ENCODE measurements around the gene PRKN. TPM values are rescaled to one million over a fixed set of nuclear protein-coding genes. Genes with fewer than 3 reads are reported as not detected.
A peak's percentile ranks its signal among the peaks of the same experiment; 100 is the strongest.

PRKN gene
- total RNA-seq, 1 donor from 2014 or later, result 25.5 TPM

DNA sequence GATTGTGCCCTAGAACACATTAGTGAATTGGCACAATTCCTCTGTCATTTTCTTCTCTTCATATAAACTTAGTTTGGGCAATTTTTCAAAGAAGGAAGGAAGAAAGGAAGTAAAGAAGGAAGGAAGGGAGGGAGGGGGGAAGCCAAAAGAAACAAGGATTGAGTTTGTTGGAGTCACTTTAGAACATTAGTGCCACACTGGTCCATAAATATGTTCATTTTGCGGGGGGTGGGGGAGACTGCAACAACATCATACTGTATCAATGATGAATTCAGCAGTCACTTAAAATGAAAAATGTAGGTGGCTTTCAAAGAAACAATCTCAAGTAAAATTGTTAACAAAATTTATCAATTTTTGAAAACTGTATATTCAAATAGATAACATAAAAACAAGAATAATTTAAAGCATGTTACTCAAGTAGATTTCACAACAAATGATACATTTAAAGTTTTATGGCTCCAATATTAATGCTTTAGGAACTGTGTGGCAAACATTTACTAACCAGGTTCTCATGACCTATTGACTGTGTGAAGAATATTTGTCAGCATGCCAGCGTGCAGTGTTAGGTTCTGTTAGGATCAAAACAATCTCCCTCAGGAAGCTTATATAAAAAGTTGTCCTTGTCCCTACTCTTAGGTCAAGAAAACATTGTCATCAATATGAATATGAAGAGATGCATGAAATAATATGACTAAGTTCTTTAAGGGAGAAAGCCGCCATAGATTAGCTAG lies 1245.6 kb downstream of the PRKN start:
- Histone ChIP-seq H3K27me3 (ENCODE audit: low read depth) (no peaks in the 10 kb centered on the region), H3K4me1 (peaks cover 32% of the 10 kb centered on the region), H3K36me3 (no peaks in the 10 kb centered on the region), H3K9me3 (replicated peaks) (no peaks in the 10 kb centered on the region), H3K27ac (replicated peaks) (peak overlapping the region; percentile 22), H3K4me3 (no peak overlapping the region)
- intact Hi-C loops (cut with micrococcal nuclease), result no loop called here
- TF ChIP-seq, protein P1, sequence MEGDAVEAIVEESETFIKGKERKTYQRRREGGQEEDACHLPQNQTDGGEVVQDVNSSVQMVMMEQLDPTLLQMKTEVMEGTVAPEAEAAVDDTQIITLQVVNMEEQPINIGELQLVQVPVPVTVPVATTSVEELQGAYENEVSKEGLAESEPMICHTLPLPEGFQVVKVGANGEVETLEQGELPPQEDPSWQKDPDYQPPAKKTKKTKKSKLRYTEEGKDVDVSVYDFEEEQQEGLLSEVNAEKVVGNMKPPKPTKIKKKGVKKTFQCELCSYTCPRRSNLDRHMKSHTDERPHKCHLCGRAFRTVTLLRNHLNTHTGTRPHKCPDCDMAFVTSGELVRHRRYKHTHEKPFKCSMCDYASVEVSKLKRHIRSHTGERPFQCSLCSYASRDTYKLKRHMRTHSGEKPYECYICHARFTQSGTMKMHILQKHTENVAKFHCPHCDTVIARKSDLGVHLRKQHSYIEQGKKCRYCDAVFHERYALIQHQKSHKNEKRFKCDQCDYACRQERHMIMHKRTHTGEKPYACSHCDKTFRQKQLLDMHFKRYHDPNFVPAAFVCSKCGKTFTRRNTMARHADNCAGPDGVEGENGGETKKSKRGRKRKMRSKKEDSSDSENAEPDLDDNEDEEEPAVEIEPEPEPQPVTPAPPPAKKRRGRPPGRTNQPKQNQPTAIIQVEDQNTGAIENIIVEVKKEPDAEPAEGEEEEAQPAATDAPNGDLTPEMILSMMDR (IDR thresholded peaks at IDR 0.05; ENCODE audit: borderline replicate concordance), result no peak
- no peak for DNase-seq

DNA sequence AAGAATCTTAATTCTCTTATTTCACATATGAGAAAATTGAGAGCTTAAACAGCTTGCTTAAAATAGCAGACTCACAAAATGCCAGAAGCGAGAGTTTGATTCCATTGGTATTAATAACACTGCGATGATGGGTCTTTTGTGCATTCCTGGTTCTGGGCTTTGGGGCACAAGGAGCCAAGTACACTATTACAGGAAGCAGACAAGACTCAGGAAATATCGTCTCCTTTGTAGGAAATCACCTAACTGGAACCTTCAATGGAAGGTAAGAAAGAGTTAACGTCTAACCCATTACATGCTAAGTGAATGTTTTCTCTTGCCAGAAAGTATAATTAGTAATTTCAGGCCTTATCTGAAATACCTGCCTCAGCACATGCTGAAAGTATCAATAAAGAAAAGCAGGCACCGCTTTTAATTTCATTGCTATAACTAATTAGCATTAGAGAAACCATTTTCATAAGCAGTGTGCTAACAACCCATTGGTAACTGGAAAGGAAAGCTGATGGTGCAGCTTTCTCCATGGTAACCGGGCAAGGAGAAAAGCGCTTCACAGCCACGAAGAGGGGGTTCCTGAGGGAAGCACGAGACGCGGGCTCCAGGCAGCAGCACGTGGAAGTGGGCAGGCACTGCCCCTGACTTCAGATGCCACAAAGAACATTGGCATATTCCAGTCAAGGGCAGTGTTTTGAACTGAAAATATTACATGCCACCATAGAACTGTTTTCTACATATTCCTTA lies 1247.0 kb downstream of the PRKN start:
- no peak overlapping the region for H3K4me3 ChIP-seq
- H3K27me3 ChIP-seq (ENCODE audit: low read depth), result no peaks in the 10 kb centered on the region
- DNase-seq, result no peak
- no peak overlapping the region for H3K27ac ChIP-seq (replicated peaks)
- TF ChIP-seq, protein P1 (IDR thresholded peaks at IDR 0.05; ENCODE audit: borderline replicate concordance), result no peak
- intact Hi-C loops (cut with micrococcal nuclease), result no loop called here
- no peaks in the 10 kb centered on the region for H3K36me3 ChIP-seq
- no peaks in the 10 kb centered on the region for H3K9me3 ChIP-seq (replicated peaks)
- peaks cover 29% of the 10 kb centered on the region for H3K4me1 ChIP-seq

DNA sequence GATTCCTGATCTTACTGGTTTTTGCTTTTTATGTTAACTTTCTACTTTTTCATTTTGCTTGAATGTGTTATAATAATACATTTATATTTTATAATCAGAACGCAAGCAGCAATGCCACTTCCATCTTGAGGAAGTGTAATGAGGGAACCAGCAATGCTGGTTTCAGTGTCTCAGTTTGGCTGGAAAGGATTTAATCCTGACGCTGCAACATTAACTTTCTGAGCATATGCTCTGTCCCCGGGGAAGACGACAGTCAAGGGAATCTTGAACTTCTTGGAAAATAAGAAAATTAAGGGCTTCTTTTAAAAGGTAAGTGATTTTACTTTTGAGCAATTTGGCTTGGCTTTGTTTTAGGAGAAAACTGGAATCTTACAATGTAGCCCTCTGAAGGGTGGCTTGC lies 1248.2 kb downstream of the PRKN start:
- H3K9me3 ChIP-seq (replicated peaks), result no peaks in the 10 kb centered on the region
- no peak for DNase-seq
- intact Hi-C loops (cut with micrococcal nuclease), result no loop called here
- TF ChIP-seq, protein P1 (IDR thresholded peaks at IDR 0.05; ENCODE audit: borderline replicate concordance), result no peak
- no peaks in the 10 kb centered on the region for H3K27me3 ChIP-seq (ENCODE audit: low read depth)
- H3K4me3 ChIP-seq, result no peak overlapping the region
- peaks cover 28% of the 10 kb centered on the region for H3K4me1 ChIP-seq
- H3K27ac ChIP-seq (replicated peaks), result no peak overlapping the region
- no peaks in the 10 kb centered on the region for H3K36me3 ChIP-seq

DNA sequence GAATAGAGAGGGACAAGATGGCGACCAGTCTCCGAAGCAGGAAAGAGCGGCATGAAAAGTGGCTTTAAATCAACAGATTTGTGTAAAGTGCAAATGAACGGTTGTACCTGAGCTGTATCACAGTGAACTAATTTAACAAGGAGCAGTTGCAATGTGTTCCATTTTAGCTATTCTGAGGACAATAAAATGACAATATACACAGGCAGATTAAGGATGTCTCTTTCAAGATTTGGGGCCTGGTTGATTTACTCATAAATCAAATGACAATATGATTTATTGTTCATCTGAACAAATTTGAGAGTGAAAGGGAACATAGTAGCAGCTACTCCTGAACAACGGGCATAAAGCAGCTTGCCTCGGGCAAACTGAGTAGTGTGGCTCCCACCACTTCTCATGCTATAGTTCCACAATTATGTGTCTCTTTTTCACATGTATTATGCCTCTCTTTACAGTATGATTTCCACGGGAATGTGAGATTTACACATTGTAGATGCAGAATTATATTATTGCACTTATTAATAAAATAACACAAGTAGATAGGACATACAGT lies 1249.6 kb downstream of the PRKN start:
- TF ChIP-seq, protein P1 (IDR thresholded peaks at IDR 0.05; ENCODE audit: borderline replicate concordance), result no peak
- Histone ChIP-seq H3K9me3 (replicated peaks) (no peaks in the 10 kb centered on the region), H3K36me3 (no peaks in the 10 kb centered on the region), H3K4me1 (peaks cover 24% of the 10 kb centered on the region), H3K4me3 (no peak overlapping the region), H3K27me3 (ENCODE audit: low read depth) (no peaks in the 10 kb centered on the region), H3K27ac (replicated peaks) (no peak overlapping the region)
- intact Hi-C loops (cut with micrococcal nuclease), result no loop called here
- no peak for DNase-seq

DNA sequence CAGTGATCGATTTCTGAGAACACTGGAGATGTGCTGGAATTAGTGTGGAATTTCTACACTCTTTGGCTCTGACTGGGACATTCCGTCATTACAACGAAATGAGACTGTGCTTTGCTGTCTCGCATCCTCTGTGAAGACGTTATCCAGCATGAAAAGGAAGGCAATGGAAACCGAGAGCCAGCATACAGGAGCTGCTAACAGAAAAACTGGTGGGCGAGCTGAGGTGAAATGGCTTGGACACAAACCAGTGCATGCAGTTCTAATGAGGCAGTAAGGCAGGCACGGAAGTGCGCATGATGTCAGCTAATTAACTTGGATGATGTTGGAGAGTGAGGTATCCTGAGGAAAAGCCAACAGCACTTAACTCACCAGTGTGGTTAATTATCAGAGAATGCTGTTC lies 1250.9 kb downstream of the PRKN start:
- intact Hi-C loops (cut with micrococcal nuclease), result no loop called here
- no peaks in the 10 kb centered on the region for H3K9me3 ChIP-seq (replicated peaks)
- H3K36me3 ChIP-seq, result no peaks in the 10 kb centered on the region
- peaks cover 11% of the 10 kb centered on the region for H3K4me1 ChIP-seq
- TF ChIP-seq, protein P1 (IDR thresholded peaks at IDR 0.05; ENCODE audit: borderline replicate concordance), result no peak
- peak overlapping the region; percentile 30 for H3K27ac ChIP-seq (replicated peaks)
- no peak overlapping the region for H3K4me3 ChIP-seq
- no peak for DNase-seq
- no peaks in the 10 kb centered on the region for H3K27me3 ChIP-seq (ENCODE audit: low read depth)
